HFFc6 (cell line): ENCODE measurements around the gene SLC39A10. TPM values are rescaled to one million over a fixed set of nuclear protein-coding genes. Genes with fewer than 3 reads are reported as not detected.
"Not testable (repeated sequence)": the region's sequence is repeated elsewhere in the genome, so short reads cannot be mapped to it uniquely, and the experiment has no call there.

ENCODE experiments used
- DNase-seq: peaks from one replicate; pipeline ENCODE4 v3.0.0-alpha.2; 2018
- H3K27ac Mint-ChIP-seq: 2 replicates; pipeline ENCODE4 v1.8.0; 2020; ENCODE audit warnings: mild to moderate bottlenecking, mixed read lengths
- H3K27me3 Mint-ChIP-seq: 2 replicates; pipeline ENCODE4 v1.8.0; 2021; ENCODE audit warnings: mild to moderate bottlenecking, moderate library complexity, mixed read lengths; ENCODE audit not compliant: insufficient read depth
- H3K36me3 Mint-ChIP-seq: 2 replicates; pipeline ENCODE4 v1.8.0; 2021; ENCODE audit warnings: low read depth, mixed read lengths
- H3K4me1 Mint-ChIP-seq: 2 replicates; pipeline ENCODE4 v1.8.0; 2020; ENCODE audit warnings: low read depth, mixed read lengths
- H3K4me3 Mint-ChIP-seq: 2 replicates; pipeline ENCODE4 v1.8.0; 2020; ENCODE audit warnings: mild to moderate bottlenecking, moderate library complexity, mixed read lengths
- H3K9me3 Mint-ChIP-seq: 2 replicates; pipeline ENCODE4 v1.8.0; 2020; ENCODE audit warnings: mild to moderate bottlenecking, mixed read lengths
- total RNA-seq, 6 experiments: library from RNA; stranded (reverse); fragmentation: NEBNext Ultra II Directional; extraction: Animal tissue kit (Norgen Biotek cat#: 25700); gene quantifications; 2 replicates in 1 of 6; 3 replicates in 5 of 6; pipeline ENCODE4 v1.2.3, GENCODE V29; 2021
- TF ChIP-seq, protein P1 (sequence below): fragments of 200-600 bp; sonication (generic); IDR thresholded peaks from 2 replicates; pipeline ENCODE4 v1.5.0; 2021; ENCODE audit warnings: antibody characterized with exemption, mild to moderate bottlenecking

Gene SLC39A10
- total RNA-seq, 6 experiments from 2014 or later = 24.8 to 30.4 (median 27.7) TPM

DNA sequence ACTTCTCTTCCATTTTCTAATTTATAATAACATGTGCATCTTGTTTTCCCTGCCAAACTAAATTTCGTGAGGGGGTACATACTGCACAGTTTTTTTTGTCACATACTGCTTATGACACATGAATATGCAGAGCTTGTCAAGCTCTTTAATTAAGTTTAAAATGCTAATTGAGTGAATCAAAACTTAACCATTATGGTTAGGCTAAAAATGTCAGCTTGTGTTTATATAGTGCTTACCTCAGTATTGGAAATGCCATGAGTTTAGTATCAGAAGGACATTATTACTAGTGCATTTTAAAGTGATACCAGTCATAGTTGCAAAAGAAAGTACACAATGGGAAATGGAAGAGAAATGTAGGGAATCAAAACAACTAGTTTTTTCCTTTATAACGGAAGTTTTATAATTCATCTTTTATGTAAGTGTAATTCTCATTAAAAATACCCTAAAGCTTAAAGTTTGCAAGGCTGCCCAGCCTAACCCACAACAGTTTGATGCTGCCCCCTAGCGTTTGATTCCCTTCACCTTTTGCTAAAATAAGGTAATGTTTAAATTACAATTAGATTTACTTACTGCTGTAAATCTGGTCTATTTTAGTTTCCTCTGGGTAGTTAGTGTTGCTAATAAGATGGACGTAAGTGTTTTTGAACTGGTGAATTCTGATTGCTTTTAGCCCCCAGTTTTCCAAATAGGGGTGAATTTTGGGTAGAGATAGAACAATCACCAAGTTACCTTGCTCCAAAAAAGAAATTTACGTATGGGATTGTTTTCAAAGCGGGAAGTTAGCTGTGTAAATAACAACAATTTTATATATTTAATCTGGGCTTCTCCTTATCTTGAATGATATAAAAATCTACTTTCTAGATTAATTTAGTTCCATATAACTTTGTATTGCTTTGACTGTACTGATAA is 3.2 kb downstream of the SLC39A10 start:
- no peaks in the 10 kb centered on the region for H3K9me3 Mint-ChIP-seq
- peaks cover 40% of the 10 kb centered on the region for H3K4me1 Mint-ChIP-seq
- DNase-seq = peak; percentile 73
- peak overlapping the region; percentile 96 for H3K4me3 Mint-ChIP-seq
- H3K27me3 Mint-ChIP-seq = peaks cover 12% of the 10 kb centered on the region
- peaks cover 22% of the 10 kb centered on the region for H3K36me3 Mint-ChIP-seq
- TF ChIP-seq, protein P1, sequence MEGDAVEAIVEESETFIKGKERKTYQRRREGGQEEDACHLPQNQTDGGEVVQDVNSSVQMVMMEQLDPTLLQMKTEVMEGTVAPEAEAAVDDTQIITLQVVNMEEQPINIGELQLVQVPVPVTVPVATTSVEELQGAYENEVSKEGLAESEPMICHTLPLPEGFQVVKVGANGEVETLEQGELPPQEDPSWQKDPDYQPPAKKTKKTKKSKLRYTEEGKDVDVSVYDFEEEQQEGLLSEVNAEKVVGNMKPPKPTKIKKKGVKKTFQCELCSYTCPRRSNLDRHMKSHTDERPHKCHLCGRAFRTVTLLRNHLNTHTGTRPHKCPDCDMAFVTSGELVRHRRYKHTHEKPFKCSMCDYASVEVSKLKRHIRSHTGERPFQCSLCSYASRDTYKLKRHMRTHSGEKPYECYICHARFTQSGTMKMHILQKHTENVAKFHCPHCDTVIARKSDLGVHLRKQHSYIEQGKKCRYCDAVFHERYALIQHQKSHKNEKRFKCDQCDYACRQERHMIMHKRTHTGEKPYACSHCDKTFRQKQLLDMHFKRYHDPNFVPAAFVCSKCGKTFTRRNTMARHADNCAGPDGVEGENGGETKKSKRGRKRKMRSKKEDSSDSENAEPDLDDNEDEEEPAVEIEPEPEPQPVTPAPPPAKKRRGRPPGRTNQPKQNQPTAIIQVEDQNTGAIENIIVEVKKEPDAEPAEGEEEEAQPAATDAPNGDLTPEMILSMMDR = peak; percentile 97
- peak overlapping the region; percentile 97 for H3K27ac Mint-ChIP-seq

DNA sequence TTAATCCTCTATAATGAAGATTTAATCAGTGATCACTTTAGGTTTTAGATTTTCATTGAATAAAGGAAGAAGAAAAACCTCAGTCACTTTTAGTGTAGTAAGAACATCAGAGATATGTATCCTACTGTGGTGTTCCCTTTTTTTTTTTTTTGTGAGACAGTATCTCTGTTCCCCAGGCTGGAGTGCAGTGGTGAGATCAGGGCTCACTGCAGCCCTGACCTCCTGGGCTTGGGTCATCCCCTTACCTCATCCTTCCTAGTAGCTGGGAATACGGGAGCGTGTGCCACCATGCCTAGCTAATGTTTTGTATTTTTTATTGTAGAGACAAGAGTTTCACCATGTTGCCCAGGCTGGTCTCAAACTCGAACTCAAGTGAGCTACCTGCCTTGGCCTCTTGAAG is 5.1 kb downstream of the SLC39A10 start:
- DNase-seq = no peak
- Mint-ChIP-seq H3K9me3 (no peaks in the 10 kb centered on the region), H3K4me1 (peaks cover 46% of the 10 kb centered on the region), H3K4me3 (no peak overlapping the region), H3K36me3 (peaks cover 20% of the 10 kb centered on the region), H3K27ac (peak overlapping the region; percentile 29; the same call in 1 of the 2 replicates), H3K27me3 (peaks cover 10% of the 10 kb centered on the region)
- TF ChIP-seq, protein P1 = no peak

DNA sequence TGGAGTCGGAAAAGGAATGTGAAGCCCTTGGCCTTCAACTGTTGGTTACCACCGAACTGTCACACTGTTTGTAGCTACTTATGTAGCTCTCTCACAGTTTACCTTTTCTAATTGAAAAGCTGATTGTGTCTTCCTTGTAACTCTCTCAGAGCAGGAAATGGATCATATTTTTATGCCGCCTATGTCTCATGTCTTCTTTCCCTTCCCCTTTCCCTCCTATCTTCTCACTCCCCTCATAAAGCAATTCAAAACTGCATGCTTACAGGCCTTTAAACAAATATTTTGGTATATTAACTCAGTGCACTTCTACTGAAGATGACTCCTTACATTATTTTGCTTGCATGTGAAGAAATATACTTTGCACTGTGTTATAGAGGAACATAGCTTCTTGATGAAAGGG is 6.0 kb downstream of the SLC39A10 start:
- Mint-ChIP-seq H3K4me1 (peaks cover 50% of the 10 kb centered on the region), H3K27me3 (peaks cover 4% of the 10 kb centered on the region; the same call in 1 of the 2 replicates), H3K27ac (peak overlapping the region; percentile 36), H3K4me3 (no peak overlapping the region), H3K9me3 (no peaks in the 10 kb centered on the region), H3K36me3 (peaks cover 16% of the 10 kb centered on the region)
- no peak for DNase-seq
- TF ChIP-seq, protein P1 = no peak

DNA sequence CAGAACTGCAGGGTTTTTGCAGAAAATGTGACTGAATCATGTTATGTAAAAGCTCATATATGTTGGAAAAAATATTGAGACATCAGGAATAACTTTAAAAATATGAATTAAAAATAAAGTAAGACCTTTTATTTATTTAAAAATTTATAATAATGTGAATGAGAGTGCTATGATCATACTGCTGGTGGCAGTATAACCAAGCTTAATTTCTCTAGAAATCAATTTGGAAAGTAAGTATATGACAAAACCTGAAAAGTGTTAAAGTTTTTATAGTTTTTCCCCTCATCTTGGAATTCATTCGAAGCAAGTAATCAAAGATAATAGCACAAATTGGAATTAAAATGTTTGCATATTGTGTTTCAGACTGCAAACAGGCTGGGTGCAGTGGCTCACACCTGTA is 7.5 kb downstream of the SLC39A10 start:
- Mint-ChIP-seq H3K4me1 (peaks cover 41% of the 10 kb centered on the region), H3K4me3 (no peak overlapping the region), H3K36me3 (peaks cover under 1% of the 10 kb centered on the region; the same call in 1 of the 2 replicates), H3K27me3 (no peaks in the 10 kb centered on the region), H3K9me3 (no peaks in the 10 kb centered on the region), H3K27ac (no peak overlapping the region)
- DNase-seq = no peak
- TF ChIP-seq, protein P1 = peak; percentile 75

DNA sequence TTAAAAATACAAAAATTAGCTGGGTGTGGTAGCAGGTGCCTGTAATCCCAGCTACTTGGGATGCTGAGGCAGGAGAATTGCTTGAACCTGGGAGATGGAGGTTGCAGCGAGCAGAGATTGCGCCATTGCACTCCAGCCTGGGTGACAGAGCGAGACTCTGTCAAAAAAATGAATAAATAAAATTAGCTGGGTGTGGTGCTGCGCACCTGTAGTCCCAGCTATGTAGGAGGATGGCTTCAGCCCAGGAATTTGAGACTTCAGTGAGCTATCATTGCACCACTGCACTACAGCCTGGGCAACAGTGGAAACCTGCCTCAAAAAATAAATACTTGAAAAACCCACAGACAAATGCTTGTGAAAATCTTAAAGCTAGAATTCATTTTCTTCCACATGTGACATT is 8.1 kb downstream of the SLC39A10 start:
- H3K27me3 Mint-ChIP-seq, H3K9me3 Mint-ChIP-seq, H3K36me3 Mint-ChIP-seq, H3K4me3 Mint-ChIP-seq, DNase-seq, H3K27ac Mint-ChIP-seq: not testable (repeated sequence)
- peaks cover 35% of the 10 kb centered on the region for H3K4me1 Mint-ChIP-seq

DNA sequence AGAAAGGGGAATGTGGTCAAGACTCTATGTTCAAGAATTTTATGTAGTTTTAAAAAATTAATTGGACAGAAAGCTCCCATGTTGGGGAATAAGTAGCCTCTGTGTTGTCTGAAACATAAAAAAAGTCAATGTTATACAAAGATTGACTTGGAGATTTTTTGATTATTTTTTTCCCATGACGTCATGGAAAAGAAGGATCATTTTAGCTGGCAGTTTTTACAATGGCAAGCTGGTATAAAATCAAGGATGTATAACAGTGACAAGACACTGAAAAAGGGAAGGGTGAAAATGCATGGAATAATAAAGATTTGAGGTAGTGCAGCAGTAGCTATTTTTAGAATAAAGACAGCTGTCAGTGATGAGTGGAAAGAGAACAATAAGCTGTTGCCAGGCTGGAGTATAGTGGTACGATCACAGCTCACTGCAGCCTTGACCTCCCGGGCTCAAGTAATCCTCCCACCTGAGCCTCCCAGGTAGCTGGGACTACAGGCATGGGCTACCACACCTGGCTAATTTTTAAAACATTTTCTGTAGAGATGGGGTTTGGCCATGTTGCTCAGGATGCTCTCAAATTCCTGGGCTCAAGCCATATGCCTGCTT is 9.2 kb downstream of the SLC39A10 start:
- Mint-ChIP-seq H3K27me3 (no peaks in the 10 kb centered on the region), H3K9me3 (no peaks in the 10 kb centered on the region), H3K4me3 (no peak overlapping the region), H3K36me3 (no peaks in the 10 kb centered on the region), H3K4me1 (peaks cover 28% of the 10 kb centered on the region), H3K27ac (0 out of 2 replicates have a peak overlapping the region, but pooled peaks have one; percentile 5)
- TF ChIP-seq, protein P1 = no peak
- DNase-seq = no peak
